Measurements from ENCODE around the gene SIVA1. TPM values are rescaled to one million over a fixed set of nuclear protein-coding genes. Genes with fewer than 3 reads are reported as not detected.

Gene SIVA1
- total RNA-seq, 6 experiments from 2014 or later, result 38.1 to 252 (median 50.6) TPM

- TF ChIP-seq CTCF (IDR thresholded peaks at IDR 0.05) (no peak), POLR2A (IDR thresholded peaks at IDR 0.05) (no peak)
- 90% methylated on average over 2 of the region's 10 CpGs for WGBS (ENCODE audit: insufficient coverage, low coverage, low lambda C conversion rate, missing lambda C conversion rate)
- no peak overlapping the region for H3K27ac ChIP-seq
- H3K36me3 ChIP-seq, result peaks cover 0 to 4% (median 0%) of the 10 kb centered on the region in 4 donors
- peaks cover 0 to 36% (median 17%) of the 10 kb centered on the region in 4 donors for H3K4me1 ChIP-seq
- no peak overlapping the region for H3K4me3 ChIP-seq
- H3K9me3 ChIP-seq, result no peaks in the 10 kb centered on the region
- no peak for DNase-seq
- H3K27me3 ChIP-seq, result no peaks in the 10 kb centered on the region
- intact Hi-C loops (cut with DNase I), result no loop called here
- ATAC-seq, result no peak
These were observed 8.5 kb upstream of the SIVA1 start for GRCh38 chr14:104744484-104744883.

GRCh38 chr14:104745431-104745830 is 7.5 kb upstream of the SIVA1 start:
- no peaks in the 10 kb centered on the region for H3K27me3 ChIP-seq
- TF ChIP-seq POLR2A (IDR thresholded peaks at IDR 0.05) (no peak), CTCF (IDR thresholded peaks at IDR 0.05) (no peak)
- ATAC-seq (no peak), DNase-seq (peak in 1 of 3 donors; percentile 18)
- intact Hi-C loops (cut with DNase I), result no loop called here
- H3K36me3 ChIP-seq, result peaks cover 0 to 4% (median 0%) of the 10 kb centered on the region in 4 donors
- H3K4me1 ChIP-seq, result peaks cover 0 to 43% (median 21%) of the 10 kb centered on the region in 4 donors
- H3K4me3 ChIP-seq, result no peak overlapping the region
- no peak overlapping the region for H3K27ac ChIP-seq
- 80% methylated on average over 1 of the region's 9 CpGs for WGBS (ENCODE audit: insufficient coverage, low coverage, low lambda C conversion rate, missing lambda C conversion rate)
- H3K9me3 ChIP-seq, result no peaks in the 10 kb centered on the region

- intact Hi-C loops (cut with DNase I), result no loop called here
- peaks cover 0 to 4% (median 0%) of the 10 kb centered on the region in 4 donors for H3K36me3 ChIP-seq
- TF ChIP-seq CTCF (IDR thresholded peaks at IDR 0.05), result no peak
- TF ChIP-seq POLR2A (IDR thresholded peaks at IDR 0.05), result no peak
- DNase-seq, result no peak
- H3K4me3 ChIP-seq, result no peak overlapping the region
- no peak for ATAC-seq
- H3K27me3 ChIP-seq, result no peaks in the 10 kb centered on the region
- no peaks in the 10 kb centered on the region for H3K9me3 ChIP-seq
- WGBS (ENCODE audit: insufficient coverage, low coverage, low lambda C conversion rate, missing lambda C conversion rate), result 80% methylated on average over 1 of the region's 13 CpGs
- peak overlapping the region in 2 of 3 donors; percentile 52 to 65 for H3K27ac ChIP-seq
- peaks cover 0 to 43% (median 21%) of the 10 kb centered on the region in 4 donors for H3K4me1 ChIP-seq
These were observed 6.8 kb upstream of the SIVA1 start for GRCh38 chr14:104746071-104746545.

GRCh38 chr14:104746934-104747481 is 5.9 kb upstream of the SIVA1 start:
- Histone ChIP-seq H3K9me3 (no peaks in the 10 kb centered on the region), H3K4me1 (peaks cover 0 to 45% (median 21%) of the 10 kb centered on the region in 4 donors), H3K27me3 (no peaks in the 10 kb centered on the region), H3K27ac (peak overlapping the region; percentile 52 to 65 (median 63)), H3K4me3 (no peak overlapping the region), H3K36me3 (peaks cover 0 to 4% (median 0%) of the 10 kb centered on the region in 4 donors)
- ATAC-seq, result peak; percentile 41 to 75 (median 71)
- intact Hi-C loops (cut with DNase I), result no loop called here
- WGBS (ENCODE audit: insufficient coverage, low coverage, low lambda C conversion rate, missing lambda C conversion rate), result 45% methylated on average over 7 of the region's 7 CpGs
- DNase-seq, result peak in 2 of 3 donors; percentile 86 to 89
- no peak for TF ChIP-seq POLR2A (IDR thresholded peaks at IDR 0.05)
- TF ChIP-seq CTCF (IDR thresholded peaks at IDR 0.05), result no peak

Data from right lobe of liver (tissue), 6 donors.